SW480 (cell line): ENCODE measurements around the gene SLC35G6.

ENCODE experiments used
- DNase-seq: peaks from one replicate; pipeline ENCODE4 v3.0.0-alpha.2; 2016; ENCODE audit warnings: low spot score

Gene SLC35G6

DNA sequence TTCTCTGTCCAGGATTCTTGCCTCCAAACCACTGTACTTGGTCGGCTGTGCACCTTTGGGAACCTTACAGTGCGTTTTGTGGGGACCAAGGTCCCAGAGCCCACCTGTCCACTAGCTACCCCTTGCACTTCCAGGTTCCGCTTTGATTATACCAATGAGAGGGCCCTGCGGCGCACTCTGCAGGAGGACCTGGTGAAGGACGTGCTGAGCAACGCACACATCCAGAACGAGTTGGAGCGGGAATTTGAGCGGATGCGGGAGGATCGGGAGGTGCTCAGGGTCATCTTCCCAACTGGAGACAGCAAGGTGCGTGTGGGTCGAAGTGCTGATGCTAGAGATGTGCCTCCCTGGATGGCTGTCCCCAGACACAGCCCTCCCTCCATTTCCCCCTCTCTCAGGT is 21.7 kb downstream of the SLC35G6 start:
- DNase-seq, result no peak

DNA sequence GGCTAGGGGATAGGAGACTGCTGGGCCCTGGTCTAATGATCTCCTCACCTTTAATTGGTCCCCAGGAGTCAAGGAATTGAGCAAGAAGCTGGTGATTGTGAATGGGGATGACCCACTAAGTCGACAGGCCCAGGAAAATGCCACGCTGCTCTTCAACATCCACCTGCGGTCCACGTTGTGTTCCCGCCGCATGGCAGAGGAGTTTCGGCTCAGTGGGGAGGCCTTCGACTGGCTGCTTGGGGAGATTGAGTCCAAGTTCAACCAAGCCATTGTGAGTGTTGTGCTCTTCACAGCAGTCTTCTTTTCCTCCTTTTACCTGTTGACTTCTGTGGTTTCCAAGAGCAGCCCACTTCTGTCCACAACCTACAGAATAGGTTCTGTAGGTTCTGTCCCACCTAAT is 22.3 kb downstream of the SLC35G6 start:
- DNase-seq, result no peak

DNA sequence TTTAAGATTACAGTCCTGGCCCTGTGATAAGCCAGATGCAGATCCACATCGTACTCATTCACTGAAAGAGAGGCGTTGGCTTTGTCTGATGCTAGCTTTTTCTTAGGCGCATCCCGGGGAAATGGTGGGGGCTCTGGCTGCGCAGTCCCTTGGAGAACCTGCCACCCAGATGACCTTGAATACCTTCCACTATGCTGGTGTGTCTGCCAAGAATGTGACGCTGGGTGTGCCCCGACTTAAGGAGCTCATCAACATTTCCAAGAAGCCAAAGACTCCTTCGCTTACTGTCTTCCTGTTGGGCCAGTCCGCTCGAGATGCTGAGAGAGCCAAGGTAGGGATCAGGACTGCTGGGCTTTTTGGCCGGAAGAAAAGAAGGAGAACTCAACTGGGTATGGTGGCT is 26.9 kb downstream of the SLC35G6 start:
- DNase-seq, result no peak

DNA sequence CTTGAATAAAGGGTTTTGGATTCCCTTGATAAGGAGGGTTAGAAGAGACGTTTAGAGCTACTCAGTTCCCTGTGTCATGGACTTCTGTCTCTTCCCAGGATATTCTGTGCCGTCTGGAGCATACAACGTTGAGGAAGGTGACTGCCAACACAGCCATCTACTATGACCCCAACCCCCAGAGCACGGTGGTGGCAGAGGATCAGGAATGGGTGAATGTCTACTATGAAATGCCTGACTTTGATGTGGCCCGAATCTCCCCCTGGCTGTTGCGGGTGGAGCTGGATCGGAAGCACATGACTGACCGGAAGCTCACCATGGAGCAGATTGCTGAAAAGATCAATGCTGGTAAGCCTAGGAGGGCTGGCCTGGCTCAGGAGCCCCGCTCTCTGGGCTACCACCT is 27.6 kb downstream of the SLC35G6 start:
- DNase-seq, result peak; percentile 60

DNA sequence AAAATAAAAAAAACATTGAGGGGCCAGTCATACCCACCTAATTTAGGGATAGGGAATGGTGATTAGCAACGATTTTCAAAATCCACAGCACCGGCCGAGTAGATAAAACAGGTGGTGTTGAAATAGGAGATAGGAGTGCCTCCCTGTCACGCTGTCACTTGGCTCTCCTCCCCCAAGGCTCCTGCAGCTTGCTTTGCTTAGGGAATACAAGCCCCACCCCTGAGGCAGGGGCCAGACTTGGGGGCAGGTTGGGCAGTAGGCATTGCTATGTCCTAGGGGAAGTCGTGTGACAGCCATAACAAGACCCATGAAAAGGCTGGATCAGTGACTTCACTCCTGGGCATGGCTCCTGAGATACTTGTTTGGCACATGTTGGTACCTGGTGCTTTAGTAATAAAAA is 28.7 kb downstream of the SLC35G6 start:
- DNase-seq, result no peak

DNA sequence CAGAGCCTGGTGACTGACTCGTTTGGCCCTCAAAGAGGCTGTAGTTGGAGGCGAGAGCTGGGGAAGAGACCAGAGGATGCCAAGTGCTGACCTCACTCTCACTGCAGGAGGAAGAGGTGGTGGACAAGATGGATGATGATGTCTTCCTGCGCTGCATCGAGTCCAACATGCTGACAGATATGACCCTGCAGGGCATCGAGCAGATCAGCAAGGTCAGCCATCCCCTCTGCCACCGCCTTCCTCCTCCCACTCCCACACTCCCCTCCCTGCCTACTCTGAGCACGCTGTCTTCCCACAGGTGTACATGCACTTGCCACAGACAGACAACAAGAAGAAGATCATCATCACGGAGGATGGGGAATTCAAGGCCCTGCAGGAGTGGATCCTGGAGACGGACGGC is 29.9 kb downstream of the SLC35G6 start:
- no peak for DNase-seq

DNA sequence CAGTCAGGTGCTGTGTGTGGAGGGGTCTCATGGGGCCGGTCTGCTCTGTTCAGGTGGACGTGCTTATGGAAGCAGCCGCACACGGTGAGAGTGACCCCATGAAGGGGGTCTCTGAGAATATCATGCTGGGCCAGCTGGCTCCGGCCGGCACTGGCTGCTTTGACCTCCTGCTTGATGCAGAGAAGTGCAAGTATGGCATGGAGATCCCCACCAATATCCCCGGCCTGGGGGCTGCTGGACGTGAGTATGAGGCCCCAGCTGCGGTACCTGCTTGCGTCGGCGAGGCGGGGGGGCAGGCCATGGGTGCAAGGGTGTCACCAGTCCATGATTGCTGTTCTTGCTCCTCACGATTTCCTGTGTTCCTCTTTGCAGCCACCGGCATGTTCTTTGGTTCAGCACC is 30.9 kb downstream of the SLC35G6 start:
- DNase-seq, result no peak

DNA sequence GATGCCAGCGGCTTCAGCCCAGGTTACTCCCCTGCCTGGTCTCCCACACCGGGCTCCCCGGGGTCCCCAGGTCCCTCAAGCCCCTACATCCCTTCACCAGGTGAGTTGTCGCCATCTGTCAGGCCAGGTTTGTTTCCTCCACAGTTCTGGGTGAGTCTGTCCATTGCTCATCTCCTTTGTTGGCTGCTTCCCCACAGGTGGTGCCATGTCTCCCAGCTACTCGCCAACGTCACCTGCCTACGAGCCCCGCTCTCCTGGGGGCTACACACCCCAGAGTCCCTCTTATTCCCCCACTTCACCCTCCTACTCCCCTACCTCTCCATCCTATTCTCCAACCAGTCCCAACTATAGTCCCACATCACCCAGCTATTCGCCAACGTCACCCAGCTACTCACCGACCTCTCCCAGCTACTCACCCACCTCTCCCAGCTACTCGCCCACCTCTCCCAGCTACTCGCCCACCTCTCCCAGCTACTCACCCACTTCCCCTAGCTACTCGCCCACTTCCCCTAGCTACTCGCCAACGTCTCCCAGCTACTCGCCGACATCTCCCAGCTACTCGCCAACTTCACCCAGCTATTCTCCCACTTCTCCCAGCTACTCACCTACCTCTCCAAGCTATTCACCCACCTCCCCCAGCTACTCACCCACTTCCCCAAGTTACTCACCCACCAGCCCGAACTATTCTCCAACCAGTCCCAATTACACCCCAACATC is 31.7 kb downstream of the SLC35G6 start:
- DNase-seq, result no peak

DNA sequence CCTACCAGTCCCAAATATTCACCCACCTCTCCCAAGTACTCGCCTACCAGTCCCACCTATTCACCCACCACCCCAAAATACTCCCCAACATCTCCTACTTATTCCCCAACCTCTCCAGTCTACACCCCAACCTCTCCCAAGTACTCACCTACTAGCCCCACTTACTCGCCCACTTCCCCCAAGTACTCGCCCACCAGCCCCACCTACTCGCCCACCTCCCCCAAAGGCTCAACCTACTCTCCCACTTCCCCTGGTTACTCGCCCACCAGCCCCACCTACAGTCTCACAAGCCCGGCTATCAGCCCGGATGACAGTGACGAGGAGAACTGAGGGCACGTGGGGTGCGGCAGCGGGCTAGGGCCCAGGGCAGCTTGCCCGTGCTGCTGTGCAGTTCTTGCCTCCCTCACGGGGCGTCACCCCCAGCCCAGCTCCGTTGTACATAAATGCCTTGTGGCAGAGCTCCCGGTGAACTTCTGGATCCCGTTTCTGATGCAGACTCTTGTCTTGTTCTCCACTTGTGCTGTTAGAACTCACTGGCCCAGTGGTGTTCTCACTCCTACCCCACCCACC is 32.7 kb downstream of the SLC35G6 start:
- no peak for DNase-seq

DNA sequence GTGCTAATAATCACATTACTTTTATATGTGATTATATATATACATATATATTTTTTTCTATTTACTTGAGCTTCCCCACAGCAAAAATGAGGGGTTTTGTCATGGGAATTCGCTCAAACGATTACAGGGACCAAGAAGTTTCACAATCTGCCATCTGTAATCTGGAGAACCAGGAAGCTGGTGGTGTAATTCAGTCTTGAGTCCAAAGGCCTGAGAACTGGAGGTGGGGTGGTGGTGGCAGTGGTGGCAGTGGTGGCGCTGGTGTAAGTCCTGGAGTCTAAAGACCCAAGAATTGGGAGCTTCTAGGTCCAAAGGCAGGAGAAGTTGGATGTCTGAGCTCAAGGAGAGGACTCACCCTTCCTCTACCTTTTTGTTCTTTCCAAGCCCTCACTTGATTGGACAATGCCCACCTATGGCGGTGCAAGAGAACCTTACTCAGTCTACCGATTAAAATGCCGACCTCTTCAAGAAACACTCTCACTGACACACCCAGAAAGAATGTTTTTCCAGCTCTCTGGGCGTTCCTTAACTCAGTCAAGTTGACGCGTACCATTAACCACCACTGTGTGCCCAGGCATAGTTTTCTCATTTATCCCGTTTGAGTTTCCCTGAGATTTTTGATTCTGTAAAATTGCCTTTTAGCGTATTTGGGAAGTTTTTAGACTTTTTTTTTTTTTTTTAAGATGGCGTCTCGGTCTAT is 34.8 kb downstream of the SLC35G6 start:
- DNase-seq, result no peak

DNA sequence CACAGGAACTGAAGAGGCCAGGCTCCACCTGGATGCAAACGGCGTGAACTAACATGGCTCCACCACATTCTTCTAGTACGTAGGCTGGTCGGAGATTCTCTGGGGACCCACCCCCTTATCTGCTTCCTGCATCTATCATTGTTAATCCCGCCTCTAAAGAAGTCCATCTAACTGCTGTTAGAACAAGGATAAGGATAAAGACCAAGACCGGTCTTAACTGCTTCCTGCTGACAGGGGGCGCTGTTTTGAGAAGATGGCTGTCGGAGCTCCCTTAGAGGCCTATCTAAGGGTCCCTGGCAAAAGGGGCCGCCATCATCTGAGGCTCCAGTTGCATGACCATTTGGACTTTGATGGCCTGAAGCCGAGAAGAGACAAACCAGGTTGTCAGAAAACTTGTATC is 41.8 kb downstream of the SLC35G6 start:
- DNase-seq, result peak; percentile 36

DNA sequence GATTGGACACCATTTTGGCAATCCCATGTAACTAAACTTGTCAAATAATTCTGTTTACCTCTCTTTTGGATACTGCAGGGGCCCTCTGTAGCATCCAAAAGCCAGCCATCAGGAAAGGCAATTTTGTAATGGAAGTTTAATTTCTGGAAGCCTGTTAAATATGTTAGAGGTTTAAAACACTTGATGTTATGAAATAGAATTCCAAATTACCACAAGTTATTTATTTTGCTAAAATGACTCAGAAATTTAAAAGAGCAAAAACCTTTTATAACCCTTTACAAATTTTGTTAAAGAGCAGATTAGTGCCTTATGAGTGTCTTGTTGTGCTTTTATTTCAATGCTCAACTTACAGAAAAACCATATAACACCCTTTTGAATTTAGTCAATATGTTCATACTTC is 47.6 kb downstream of the SLC35G6 start:
- no peak for DNase-seq

DNA sequence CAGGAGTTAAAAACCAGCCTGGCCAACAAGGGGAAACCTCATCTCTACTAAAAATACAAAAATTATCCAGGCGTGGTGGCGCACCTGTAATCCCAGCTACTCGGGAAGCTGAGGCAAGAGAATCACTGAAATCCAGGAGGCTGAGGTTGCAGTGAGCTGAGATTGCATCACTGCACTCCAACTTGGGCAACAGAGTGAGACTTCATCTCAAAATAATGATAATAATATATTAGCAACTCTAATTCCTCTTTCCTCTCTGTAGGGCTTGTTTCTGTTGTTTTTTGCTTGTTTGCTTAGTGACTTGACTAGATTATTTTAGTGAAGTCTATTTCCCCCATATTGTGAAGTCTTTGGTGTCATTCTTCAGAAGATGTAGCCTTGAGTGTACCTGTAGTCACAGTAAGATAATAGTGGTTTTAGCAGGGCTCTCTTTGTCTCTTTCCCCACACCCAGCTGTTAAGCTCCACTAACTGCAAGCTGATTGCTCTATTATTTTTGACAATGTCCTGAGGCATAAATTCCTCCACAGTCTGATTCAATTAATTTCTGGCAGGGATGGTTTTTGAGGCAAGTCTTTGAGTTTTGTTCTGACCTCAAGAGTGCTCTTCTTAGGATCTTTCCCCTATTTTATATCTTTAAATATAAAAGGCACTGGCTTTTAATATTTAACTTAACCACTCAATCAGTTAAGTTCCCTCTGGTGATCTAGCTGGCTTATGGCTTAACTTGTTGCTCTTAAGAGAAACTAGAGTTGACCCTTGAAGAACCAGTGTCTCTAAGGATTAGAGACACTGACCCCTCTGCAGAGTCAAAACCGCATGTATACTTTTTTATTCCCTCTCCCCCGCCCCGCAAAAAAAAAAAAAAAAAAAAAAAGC is 49.0 kb downstream of the SLC35G6 start:
- no peak for DNase-seq
